ENCODE data around the gene TET3. TPM values are rescaled to one million over a fixed set of nuclear protein-coding genes. Genes with fewer than 3 reads are reported as not detected.
A peak's percentile ranks its signal among the peaks of the same experiment; 100 is the strongest.

TET3 gene
- total RNA-seq, 2 experiments from 2014 or later: 14.4 to 15.2 TPM

DNA sequence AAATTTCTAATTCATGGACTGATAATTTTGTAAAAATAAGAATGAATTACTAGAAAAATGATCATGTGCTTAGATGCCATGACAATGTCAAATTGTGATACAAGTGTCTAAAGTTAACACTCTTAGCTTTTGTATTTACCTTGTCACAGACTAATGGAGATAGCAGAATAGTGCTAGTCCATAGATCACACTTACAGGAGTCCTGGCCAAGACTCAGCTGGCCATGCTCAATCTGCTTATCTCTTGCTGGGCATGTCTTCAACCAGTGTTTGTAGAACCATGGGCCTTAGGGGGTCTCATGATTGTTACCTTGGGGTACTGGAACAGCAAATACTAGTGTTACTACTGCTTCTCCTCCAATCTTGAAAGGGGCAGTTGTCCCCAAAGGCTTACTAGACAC, 44.0 kb downstream of the TET3 start:
- CTCF ChIA-PET: interaction anchor here (1.1 kb wide), 1 partner anchor 27 kb away, joined by 3 read pairs; no protein-coding TSS in a partner anchor

DNA sequence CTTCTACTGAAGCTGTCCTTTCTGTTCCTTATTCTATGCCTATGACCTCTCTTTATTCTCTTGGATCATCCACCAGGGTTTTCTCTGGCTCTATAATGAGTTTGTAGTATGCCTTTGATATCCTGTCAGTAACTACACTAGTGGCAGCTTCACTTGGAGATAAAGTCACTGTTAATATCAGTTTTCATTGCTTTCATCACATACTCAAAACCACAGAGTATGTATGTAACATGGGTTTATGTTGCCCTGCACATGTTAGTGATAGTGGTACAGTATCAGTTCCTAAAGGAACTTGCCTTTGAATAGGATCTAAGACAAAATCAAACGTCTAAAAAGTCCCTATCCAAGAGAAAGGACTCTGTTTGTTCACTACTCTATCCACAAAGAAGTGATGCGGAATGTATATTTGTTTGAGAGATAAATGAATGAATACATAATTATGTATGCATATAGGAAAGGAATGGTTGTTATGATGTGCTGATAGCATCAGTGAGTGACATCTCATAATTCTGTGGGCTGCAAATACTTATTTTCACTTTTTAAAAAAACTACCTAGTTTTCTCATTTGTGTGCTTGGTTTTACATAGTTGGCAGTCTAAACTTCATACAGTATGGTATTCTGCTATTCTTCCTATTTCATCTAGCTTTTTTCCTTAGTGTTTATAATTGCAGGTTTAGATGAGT, 45.1 kb downstream of the TET3 start:
- Mint-ChIP-seq H3K27me3 (ENCODE audit: low read depth) (no peaks in the 10 kb centered on the region), H3K4me3 (no peak overlapping the region), H3K4me1 (ENCODE audit: low read depth) (peaks cover 88% of the 10 kb centered on the region), H3K36me3 (ENCODE audit: low read depth) (peaks cover 13% of the 10 kb centered on the region), H3K27ac (peak overlapping the region; percentile 67), H3K9me3 (no peaks in the 10 kb centered on the region)
- CTCF ChIA-PET: interaction anchor here (1.5 to 2.8 kb wide), 2 partner anchors 10 to 29 kb away, joined by 3 to 11 read pairs; no protein-coding TSS in a partner anchor
- intact Hi-C loops (cut with micrococcal nuclease): loop anchor here (5.0 kb wide), 1 partner anchor 43 kb away; no protein-coding TSS in a partner anchor
- DNase-seq: no peak

More for the DNA sequence above, 44.0 kb downstream of the TET3 start:
- Mint-ChIP-seq H3K4me3 (no peak overlapping the region), H3K27me3 (ENCODE audit: low read depth) (no peaks in the 10 kb centered on the region), H3K36me3 (ENCODE audit: low read depth) (peaks cover 13% of the 10 kb centered on the region), H3K27ac (no peak overlapping the region), H3K9me3 (no peaks in the 10 kb centered on the region), H3K4me1 (ENCODE audit: low read depth) (peaks cover 88% of the 10 kb centered on the region)
- intact Hi-C loops (cut with micrococcal nuclease): no loop called here
- DNase-seq: no peak

- H3K4me1 Mint-ChIP-seq (ENCODE audit: low read depth): peaks cover 83% of the 10 kb centered on the region
- H3K27me3 Mint-ChIP-seq (ENCODE audit: low read depth): no peaks in the 10 kb centered on the region
- no peak for DNase-seq
- intact Hi-C loops (cut with micrococcal nuclease): loop anchor here (5.0 kb wide), 1 partner anchor 44 kb away; no protein-coding TSS in a partner anchor
- peaks cover 13% of the 10 kb centered on the region for H3K36me3 Mint-ChIP-seq (ENCODE audit: low read depth)
- H3K9me3 Mint-ChIP-seq: no peaks in the 10 kb centered on the region
- peak overlapping the region; percentile 84 for H3K4me3 Mint-ChIP-seq
- CTCF ChIA-PET: interaction anchor here (1.5 to 2.8 kb wide), 2 partner anchors 12 to 30 kb away, joined by 3 to 11 read pairs; no protein-coding TSS in a partner anchor
- H3K27ac Mint-ChIP-seq: peak overlapping the region; percentile 99
Observed at GRCh38 chr2:74031221-74031620, 46.5 kb downstream of the TET3 start.

DNA sequence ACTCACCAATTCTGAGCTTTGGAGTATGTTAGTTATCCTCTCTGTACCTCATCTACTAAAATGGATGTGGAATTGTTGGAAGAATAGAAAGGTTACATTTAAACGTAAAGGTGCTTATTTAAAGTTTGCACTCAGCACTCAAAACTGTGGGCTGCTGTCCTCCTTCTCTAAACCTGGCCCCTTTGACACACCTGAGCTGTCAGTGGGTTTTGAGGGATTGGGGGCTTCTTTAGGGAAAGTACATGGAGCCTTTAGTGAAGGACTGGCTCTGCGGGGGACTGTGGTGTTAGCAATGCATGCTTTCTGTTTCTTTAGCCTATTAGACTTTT, 47.2 kb downstream of the TET3 start:
- no peaks in the 10 kb centered on the region for H3K9me3 Mint-ChIP-seq
- peaks cover 9% of the 10 kb centered on the region for H3K36me3 Mint-ChIP-seq (ENCODE audit: low read depth)
- H3K4me3 Mint-ChIP-seq: peak overlapping the region; percentile 84
- no peak for DNase-seq
- H3K4me1 Mint-ChIP-seq (ENCODE audit: low read depth): peaks cover 85% of the 10 kb centered on the region
- intact Hi-C loops (cut with micrococcal nuclease): loop anchor here (5.0 kb wide), 1 partner anchor 45 kb away; no protein-coding TSS in a partner anchor
- peak overlapping the region; percentile 99 for H3K27ac Mint-ChIP-seq
- H3K27me3 Mint-ChIP-seq (ENCODE audit: low read depth): no peaks in the 10 kb centered on the region
- CTCF ChIA-PET: interaction anchor here (1.3 to 2.8 kb wide), 2 partner anchors 14 to 31 kb away, joined by 5 to 11 read pairs; no protein-coding TSS in a partner anchor

DNA sequence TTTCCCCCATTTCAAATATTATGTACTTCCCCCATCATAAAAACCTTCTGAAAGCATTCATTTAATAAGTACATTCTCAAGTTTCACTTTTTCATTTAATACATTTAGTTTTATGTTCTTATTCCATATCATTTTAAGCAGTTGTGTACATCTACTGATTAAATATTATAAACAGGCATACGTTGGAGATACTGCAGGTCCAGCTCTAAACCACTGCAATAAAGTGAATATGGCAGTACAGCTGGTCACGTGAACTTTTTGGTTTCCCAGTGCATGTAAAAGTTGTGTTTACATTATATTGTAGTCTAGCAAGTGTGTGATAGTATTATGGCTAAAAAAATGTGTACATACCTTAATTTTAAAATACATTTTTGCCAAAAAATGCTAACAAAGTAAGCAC, 48.7 kb downstream of the TET3 start:
- H3K27me3 Mint-ChIP-seq (ENCODE audit: low read depth): no peaks in the 10 kb centered on the region
- intact Hi-C loops (cut with micrococcal nuclease): loop anchor here (1.0 to 5.0 kb wide), 3 partner anchors 31 to 94 kb away; no protein-coding TSS in a partner anchor
- CTCF ChIA-PET: interaction anchor here (0.9 kb wide), 1 partner anchor 114 kb away, joined by 3 read pairs; no protein-coding TSS in a partner anchor
- no peak overlapping the region for H3K4me3 Mint-ChIP-seq
- no peak for DNase-seq
- peaks cover under 1% of the 10 kb centered on the region for H3K36me3 Mint-ChIP-seq (ENCODE audit: low read depth)
- no peaks in the 10 kb centered on the region for H3K9me3 Mint-ChIP-seq
- peak overlapping the region; percentile 99 for H3K27ac Mint-ChIP-seq
- peaks cover 88% of the 10 kb centered on the region for H3K4me1 Mint-ChIP-seq (ENCODE audit: low read depth)

Other genes with a start within 250 kb of the TET3 start
- 10 to 100 TPM; 30.5 to 32.5 TPM for gene TPRKB, start 247.6 kb upstream of the TET3 start, total RNA-seq
- 10 to 100 TPM; 22.7 to 24.4 TPM for gene DUSP11, start 204.8 kb upstream of the TET3 start, total RNA-seq
- gene C2orf78, start 200.7 kb upstream of the TET3 start, total RNA-seq: not detected
- 10 to 100 TPM; 80.5 to 80.7 TPM for gene STAMBP, start 155.9 kb upstream of the TET3 start, total RNA-seq
- not detected for gene ACTG2, start 91.9 kb upstream of the TET3 start, total RNA-seq
- 100 to 1,000 TPM; 112 to 115 TPM for gene DGUOK, start 58.0 kb upstream of the TET3 start, total RNA-seq
- 100 to 1,000 TPM; 103 to 112 TPM for gene BOLA3, start 163.0 kb downstream of the TET3 start, total RNA-seq
- 100 to 1,000 TPM; 129 to 131 TPM for gene MOB1A, start 194.0 kb downstream of the TET3 start, total RNA-seq
- 100 to 1,000 TPM; 683 to 692 TPM for gene MTHFD2, start 213.7 kb downstream of the TET3 start, total RNA-seq